Measurements from ENCODE around the gene LBH. TPM values are rescaled to one million over a fixed set of nuclear protein-coding genes. Genes with fewer than 3 reads are reported as not detected.

The LBH gene
- total RNA-seq, 1 experiment from 2014 or later: 1.2 TPM

GRCh38 chr2:30195016-30195415 lies 36.3 kb upstream of the LBH start:
- CTCF ChIA-PET: no interaction called here
- no peak for DNase-seq (ENCODE audit: low read depth, low spot score)
- Histone ChIP-seq H3K79me2 (ENCODE audit: insufficient read depth, low read length) (no peaks in the 10 kb centered on the region), H3K36me3 (ENCODE audit: control insufficient read depth in 1 of 2, insufficient read depth in 2 of 2, low read length in 2 of 2) (no peaks in the 10 kb centered on the region), H3K9me3 (ENCODE audit: control insufficient read depth in 1 of 2, insufficient read depth in 1 of 2, low read depth in 1 of 2, low read length in 2 of 2) (no peaks in the 10 kb centered on the region), H3K4me2 (ENCODE audit: low read length) (no peak overlapping the region), H3K9me2 (ENCODE audit: insufficient read depth) (no peaks in the 10 kb centered on the region), H3K4me3 (replicated peaks in 1 of 2; ENCODE audit: low read depth in 1 of 2, low read length in 2 of 2) (no peak overlapping the region), H3K27ac (ENCODE audit: low read depth, low read length) (no peak overlapping the region), H3K27me3 (ENCODE audit: insufficient read depth, low read length) (0 out of 2 replicates have a peak, but pooled peaks cover 3% of the 10 kb centered on the region), H3K4me1 (ENCODE audit: control insufficient read depth in 1 of 2, insufficient read depth in 2 of 2, low read length in 2 of 2) (no peaks in the 10 kb centered on the region), H4K20me1 (ENCODE audit: insufficient read depth) (no peaks in the 10 kb centered on the region), H3K9ac (ENCODE audit: low read length) (no peak overlapping the region), H2AFZ (ENCODE audit: low read depth, low read length, poor library complexity, severe bottlenecking) (no peak overlapping the region)
- intact Hi-C loops (cut with micrococcal nuclease): no loop called here
- no TSS peak for BruUV-seq (replicated peaks)
- POLR2A ChIA-PET: no interaction called here
- TF ChIP-seq CBX3 (IDR thresholded peaks at IDR 0.05; ENCODE audit: low read depth) (no peak), SIN3A (IDR thresholded peaks at IDR 0.05; ENCODE audit: low read depth) (no peak), JUND (IDR thresholded peaks at IDR 0.05) (no peak), RAD21 (IDR thresholded peaks at IDR 0.05; ENCODE audit: low read depth) (no peak), ZFX (IDR thresholded peaks at IDR 0.05) (no peak), CEBPB (IDR thresholded peaks at IDR 0.05; ENCODE audit: low read depth) (no peak), EZH2 (IDR thresholded peaks at IDR 0.05) (no peak)
- ATAC-seq: peak; percentile 49
- RAD21 ChIA-PET (ENCODE audit: low non-redundant PET in 1 of 2, low total read pairs in 2 of 2, uncharacterized antibody in 2 of 2, unreplicated experiment in 2 of 2): no interaction called here

DNA sequence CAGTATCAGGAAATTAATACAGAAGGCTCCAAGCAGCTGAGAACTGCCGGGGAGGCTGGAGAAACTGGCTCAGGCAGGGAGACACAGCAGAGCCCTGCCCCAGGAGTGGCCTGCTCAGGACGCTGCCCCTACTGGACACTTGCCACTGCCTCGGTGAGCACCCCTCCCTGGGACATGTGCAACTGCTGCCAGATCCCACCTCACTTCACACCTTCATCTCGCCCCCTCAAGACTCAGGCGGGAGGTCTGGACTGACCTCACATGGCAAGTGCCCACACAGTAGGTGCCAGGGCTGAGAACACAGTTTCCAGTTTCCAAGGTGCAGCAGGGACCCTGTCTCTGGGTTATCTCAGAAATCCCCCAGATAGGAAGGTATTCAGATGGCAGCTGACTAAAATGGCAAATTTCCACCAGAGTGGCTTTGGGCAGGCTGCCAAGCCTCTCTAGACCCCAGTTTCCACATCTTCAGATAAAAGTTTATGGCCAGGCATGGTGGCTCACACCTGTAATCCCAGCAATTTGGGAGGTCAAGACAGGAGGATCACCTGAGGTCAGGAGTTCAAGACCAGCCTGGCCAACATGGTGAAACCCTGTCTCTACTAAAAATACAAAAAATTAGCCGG lies 33.7 kb upstream of the LBH start:
- Histone ChIP-seq H3K79me2 (ENCODE audit: insufficient read depth, low read length) (no peaks in the 10 kb centered on the region), H3K9me3 (ENCODE audit: control insufficient read depth in 1 of 2, insufficient read depth in 1 of 2, low read depth in 1 of 2, low read length in 2 of 2) (no peaks in the 10 kb centered on the region), H3K9ac (ENCODE audit: low read length) (no peak overlapping the region), H3K4me3 (replicated peaks in 1 of 2; ENCODE audit: low read depth in 1 of 2, low read length in 2 of 2) (no peak overlapping the region), H3K27ac (ENCODE audit: low read depth, low read length) (no peak overlapping the region), H4K20me1 (ENCODE audit: insufficient read depth) (no peaks in the 10 kb centered on the region), H3K4me2 (ENCODE audit: low read length) (no peak overlapping the region), H2AFZ (ENCODE audit: low read depth, low read length, poor library complexity, severe bottlenecking) (no peak overlapping the region), H3K9me2 (ENCODE audit: insufficient read depth) (no peaks in the 10 kb centered on the region), H3K4me1 (ENCODE audit: control insufficient read depth in 1 of 2, insufficient read depth in 2 of 2, low read length in 2 of 2) (no peaks in the 10 kb centered on the region), H3K27me3 (ENCODE audit: insufficient read depth, low read length) (no peaks in the 10 kb centered on the region), H3K36me3 (ENCODE audit: control insufficient read depth in 1 of 2, insufficient read depth in 2 of 2, low read length in 2 of 2) (no peaks in the 10 kb centered on the region)
- TF ChIP-seq EZH2 (IDR thresholded peaks at IDR 0.05) (no peak), CTCF (IDR thresholded peaks at IDR 0.05 in 2 of 3, conservative IDR thresholded peaks at IDR 0.05 in 1 of 3; ENCODE audit: borderline replicate concordance in 1 of 3, insufficient read depth in 1 of 3, low read depth in 2 of 3, low read length in 2 of 3) (peak in 2 of 3 experiments; percentile 22 to 24; a peak in 3 of 6 replicates)
- POLR2A ChIA-PET: no interaction called here
- CTCF ChIA-PET: no interaction called here
- intact Hi-C loops (cut with micrococcal nuclease): no loop called here
- DNase-seq (ENCODE audit: low read depth, low spot score) (no peak), ATAC-seq (0 out of 2 replicates have a peak, but pooled peaks have one; percentile 46)
- RAD21 ChIA-PET (ENCODE audit: low non-redundant PET in 1 of 2, low total read pairs in 2 of 2, uncharacterized antibody in 2 of 2, unreplicated experiment in 2 of 2): no interaction called here
- no TSS peak for BruUV-seq (replicated peaks)
